Measurements from ENCODE around the gene EIF4G3. TPM values are rescaled to one million over a fixed set of nuclear protein-coding genes. Genes with fewer than 3 reads are reported as not detected.
"Not testable (repeated sequence)": the region's sequence is repeated elsewhere in the genome, so short reads cannot be mapped to it uniquely, and the experiment has no call there.

EIF4G3 gene
- total RNA-seq, 1 donor: 23.0 TPM

GRCh38 chr1:21149855-21150432, 26.8 kb downstream of the EIF4G3 start:
- H3K9me3 ChIP-seq (ENCODE audit: low read depth, low read length): no peaks in the 10 kb centered on the region
- H3K4me3 ChIP-seq (ENCODE audit: low read length): no peak overlapping the region
- peaks cover 8% of the 10 kb centered on the region for H3K4me1 ChIP-seq (ENCODE audit: insufficient read depth, low read length)
- no peaks in the 10 kb centered on the region for H3K27me3 ChIP-seq (ENCODE audit: insufficient read depth, low read length)

DNA sequence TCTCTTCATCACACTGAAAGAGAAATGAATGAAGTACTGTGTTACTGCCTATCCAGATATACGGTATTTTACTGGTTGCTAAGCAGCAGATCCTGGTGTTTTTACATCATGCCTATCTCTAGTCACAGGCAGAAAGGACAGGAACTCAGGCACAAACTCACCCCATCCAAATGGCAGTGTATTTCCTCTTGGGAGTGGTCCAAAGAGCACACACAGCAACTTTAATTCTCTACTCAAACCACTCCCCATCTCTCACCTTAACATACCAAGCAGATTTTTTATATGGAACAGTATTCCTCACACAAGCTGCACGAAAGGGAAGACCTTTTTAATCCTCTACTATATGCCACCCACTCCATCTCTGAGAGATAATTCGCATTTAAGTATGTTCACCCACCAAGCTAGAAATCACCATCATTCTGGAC, 27.3 kb downstream of the EIF4G3 start:
- Histone ChIP-seq H3K4me3 (ENCODE audit: low read length) (no peak overlapping the region), H3K27me3 (ENCODE audit: insufficient read depth, low read length) (no peaks in the 10 kb centered on the region), H3K9me3 (ENCODE audit: low read depth, low read length) (no peaks in the 10 kb centered on the region), H3K4me1 (ENCODE audit: insufficient read depth, low read length) (peaks cover 8% of the 10 kb centered on the region)

DNA sequence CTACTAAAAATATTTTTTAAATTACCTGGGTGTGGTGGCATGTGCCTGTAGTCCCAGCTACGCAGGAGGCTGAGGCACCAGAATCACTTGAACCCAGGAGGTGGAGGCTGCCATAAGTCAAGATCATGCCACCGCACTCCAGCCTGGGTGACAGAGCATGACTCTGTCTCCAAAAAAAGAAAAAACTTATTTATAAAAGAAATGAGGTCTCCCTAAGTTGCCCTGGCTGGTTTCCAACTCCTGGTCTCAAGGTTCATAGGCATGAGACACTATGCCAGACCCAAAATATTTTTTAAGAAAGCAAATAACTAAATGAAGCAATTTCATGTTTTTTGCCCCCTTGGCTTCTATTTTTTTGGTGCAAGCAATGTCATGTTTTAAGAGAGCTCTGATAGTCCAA, 32.9 kb downstream of the EIF4G3 start:
- Histone ChIP-seq H3K4me1 (ENCODE audit: insufficient read depth, low read length) (peaks cover 4% of the 10 kb centered on the region), H3K9me3 (ENCODE audit: low read depth, low read length) (no peaks in the 10 kb centered on the region), H3K4me3 (ENCODE audit: low read length) (no peak overlapping the region), H3K27me3 (ENCODE audit: insufficient read depth, low read length) (no peaks in the 10 kb centered on the region)

GRCh38 chr1:21143138-21143537, 33.6 kb downstream of the EIF4G3 start:
- Histone ChIP-seq H3K27me3 (ENCODE audit: insufficient read depth, low read length) (no peaks in the 10 kb centered on the region), H3K4me3 (ENCODE audit: low read length) (no peak overlapping the region)

GRCh38 chr1:21141030-21141429, 35.7 kb downstream of the EIF4G3 start:
- H3K27me3 ChIP-seq (ENCODE audit: insufficient read depth, low read length): no peaks in the 10 kb centered on the region
- peaks cover 4% of the 10 kb centered on the region for H3K4me1 ChIP-seq (ENCODE audit: insufficient read depth, low read length)
- H3K4me3 ChIP-seq (ENCODE audit: low read length): no peak overlapping the region
- H3K9me3 ChIP-seq (ENCODE audit: low read depth, low read length): no peaks in the 10 kb centered on the region

More at GRCh38 chr1:21143138-21143537, 33.6 kb downstream of the EIF4G3 start:
- H3K4me1 ChIP-seq (ENCODE audit: insufficient read depth, low read length): peaks cover 4% of the 10 kb centered on the region
- H3K9me3 ChIP-seq (ENCODE audit: low read depth, low read length): no peaks in the 10 kb centered on the region

DNA sequence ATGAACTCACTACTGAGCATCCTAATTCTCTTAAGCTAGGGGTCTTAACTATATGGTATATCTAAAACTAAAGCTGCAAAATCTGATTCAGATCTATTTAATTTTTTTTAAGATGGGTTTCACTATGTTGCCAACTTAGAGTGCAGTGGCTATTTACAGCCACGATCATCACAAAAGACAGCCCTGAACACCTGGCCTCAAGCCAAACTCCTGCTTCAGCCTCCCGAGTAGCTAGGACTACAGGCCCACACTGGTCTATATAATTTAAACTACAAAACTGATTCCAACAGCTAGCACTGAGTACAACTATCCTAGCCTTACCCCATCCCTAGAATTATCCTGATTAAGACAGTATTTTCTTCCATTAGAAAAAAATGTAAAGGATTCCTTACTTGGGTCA, 37.1 kb downstream of the EIF4G3 start:
- Histone ChIP-seq H3K4me1 (ENCODE audit: insufficient read depth, low read length) (peaks cover 4% of the 10 kb centered on the region), H3K4me3 (ENCODE audit: low read length) (no peak overlapping the region), H3K9me3 (ENCODE audit: low read depth, low read length) (no peaks in the 10 kb centered on the region), H3K27me3 (ENCODE audit: insufficient read depth, low read length) (no peaks in the 10 kb centered on the region)

GRCh38 chr1:21136344-21136743, 40.4 kb downstream of the EIF4G3 start:
- H3K4me3 ChIP-seq (ENCODE audit: low read length); H3K9me3 ChIP-seq (ENCODE audit: low read depth, low read length); H3K4me1 ChIP-seq (ENCODE audit: insufficient read depth, low read length); H3K27me3 ChIP-seq (ENCODE audit: insufficient read depth, low read length): not testable (repeated sequence)

GRCh38 chr1:21131200-21131599, 45.5 kb downstream of the EIF4G3 start:
- no peaks in the 10 kb centered on the region for H3K27me3 ChIP-seq (ENCODE audit: insufficient read depth, low read length)
- no peaks in the 10 kb centered on the region for H3K4me1 ChIP-seq (ENCODE audit: insufficient read depth, low read length)
- H3K4me3 ChIP-seq (ENCODE audit: low read length): no peak overlapping the region
- H3K9me3 ChIP-seq (ENCODE audit: low read depth, low read length): no peaks in the 10 kb centered on the region

GRCh38 chr1:21129407-21129806, 47.3 kb downstream of the EIF4G3 start:
- no peaks in the 10 kb centered on the region for H3K27me3 ChIP-seq (ENCODE audit: insufficient read depth, low read length)
- peaks cover 4% of the 10 kb centered on the region for H3K4me1 ChIP-seq (ENCODE audit: insufficient read depth, low read length)
- H3K4me3 ChIP-seq (ENCODE audit: low read length): no peak overlapping the region
- no peaks in the 10 kb centered on the region for H3K9me3 ChIP-seq (ENCODE audit: low read depth, low read length)

- Histone ChIP-seq H3K4me1 (ENCODE audit: insufficient read depth, low read length) (peaks cover 18% of the 10 kb centered on the region), H3K4me3 (ENCODE audit: low read length) (no peak overlapping the region), H3K27me3 (ENCODE audit: insufficient read depth, low read length) (no peaks in the 10 kb centered on the region), H3K9me3 (ENCODE audit: low read depth, low read length) (no peaks in the 10 kb centered on the region)
These were observed 50.4 kb downstream of the EIF4G3 start for GRCh38 chr1:21126324-21126723.

GRCh38 chr1:21124846-21125245, 51.9 kb downstream of the EIF4G3 start:
- Histone ChIP-seq H3K27me3 (ENCODE audit: insufficient read depth, low read length) (no peaks in the 10 kb centered on the region), H3K4me1 (ENCODE audit: insufficient read depth, low read length) (peaks cover 18% of the 10 kb centered on the region), H3K9me3 (ENCODE audit: low read depth, low read length) (no peaks in the 10 kb centered on the region), H3K4me3 (ENCODE audit: low read length) (no peak overlapping the region)

DNA sequence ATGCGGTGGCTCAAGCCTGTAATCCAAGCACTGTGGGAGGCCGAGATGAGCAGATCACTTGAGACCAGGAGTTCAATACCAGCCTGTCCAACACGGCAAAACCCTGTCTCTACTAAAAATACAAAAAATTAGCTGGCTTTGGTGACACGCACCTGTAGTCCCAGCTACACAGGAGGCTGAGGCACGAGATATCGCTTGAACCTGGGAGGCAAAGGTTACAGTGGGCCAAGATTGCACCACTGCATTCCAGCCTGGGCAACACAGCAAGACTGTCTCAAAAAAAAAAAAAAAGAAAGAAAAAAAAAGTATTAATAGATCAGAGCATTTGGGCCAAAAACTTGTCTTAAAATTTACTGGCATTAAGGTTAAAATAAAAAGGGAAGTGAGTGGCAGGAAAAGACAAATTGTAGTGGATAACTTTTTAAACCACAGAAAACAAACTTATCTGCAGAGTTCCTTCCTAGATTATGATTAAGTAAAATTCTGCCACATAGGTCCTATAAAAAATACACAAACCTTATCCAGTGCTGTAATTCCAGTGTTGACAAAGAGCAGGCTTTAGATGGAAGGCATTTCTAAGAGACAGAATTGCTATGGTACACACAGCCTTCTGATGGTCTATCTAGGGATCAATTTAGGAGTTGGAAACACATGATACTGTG, 53.3 kb downstream of the EIF4G3 start:
- H3K4me3 ChIP-seq (ENCODE audit: low read length): no peak overlapping the region
- H3K4me1 ChIP-seq (ENCODE audit: insufficient read depth, low read length): peaks cover 18% of the 10 kb centered on the region
- no peaks in the 10 kb centered on the region for H3K27me3 ChIP-seq (ENCODE audit: insufficient read depth, low read length)
- no peaks in the 10 kb centered on the region for H3K9me3 ChIP-seq (ENCODE audit: low read depth, low read length)

GRCh38 chr1:21121764-21122471, 54.8 kb downstream of the EIF4G3 start:
- Histone ChIP-seq H3K27me3 (ENCODE audit: insufficient read depth, low read length) (no peaks in the 10 kb centered on the region), H3K4me1 (ENCODE audit: insufficient read depth, low read length) (peaks cover 25% of the 10 kb centered on the region), H3K9me3 (ENCODE audit: low read depth, low read length) (no peaks in the 10 kb centered on the region), H3K4me3 (ENCODE audit: low read length) (no peak overlapping the region)

DNA sequence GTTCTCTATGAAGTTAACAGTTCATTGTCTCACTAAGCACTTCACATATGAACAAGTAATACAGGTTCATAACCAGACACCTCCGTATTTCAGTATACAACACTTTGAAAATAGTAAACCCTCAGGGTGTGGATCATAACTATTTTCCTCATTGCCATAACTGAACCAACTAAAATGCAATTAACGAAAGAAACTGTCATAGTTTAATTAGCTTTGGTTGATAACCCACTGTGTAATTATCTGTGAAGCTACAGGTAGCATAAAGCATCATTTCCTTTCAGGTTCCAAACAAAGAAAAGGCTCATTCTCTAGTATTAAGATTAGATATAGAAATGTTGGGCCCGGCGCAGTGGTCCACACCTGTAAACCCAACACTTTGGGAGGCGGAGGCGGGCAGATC, 58.5 kb downstream of the EIF4G3 start:
- H3K27me3 ChIP-seq (ENCODE audit: insufficient read depth, low read length): no peaks in the 10 kb centered on the region
- no peak overlapping the region for H3K4me3 ChIP-seq (ENCODE audit: low read length)

DNA sequence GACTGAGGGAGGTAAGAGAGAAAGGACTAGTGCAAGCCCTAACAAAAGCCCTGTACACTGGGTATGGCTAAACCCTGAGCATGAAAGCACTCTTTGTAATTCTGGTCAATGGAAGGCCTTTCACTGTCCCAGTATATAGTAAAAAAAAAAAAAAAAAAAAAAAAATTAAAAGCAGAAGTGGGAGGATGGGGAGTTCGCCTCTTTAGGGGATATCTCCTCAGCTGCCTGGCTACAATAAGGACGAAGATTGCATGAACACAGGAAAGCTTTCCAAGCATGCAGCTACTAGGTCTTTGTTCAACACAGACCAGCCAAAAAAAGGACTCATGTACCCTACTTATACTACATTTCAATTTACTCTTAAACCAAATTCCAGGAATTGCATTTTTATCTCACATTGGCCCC, 59.1 kb downstream of the EIF4G3 start:
- peaks cover 15% of the 10 kb centered on the region for H3K4me1 ChIP-seq (ENCODE audit: insufficient read depth, low read length)
- no peaks in the 10 kb centered on the region for H3K9me3 ChIP-seq (ENCODE audit: low read depth, low read length)
- H3K4me3 ChIP-seq (ENCODE audit: low read length): no peak overlapping the region
- H3K27me3 ChIP-seq (ENCODE audit: insufficient read depth, low read length): no peaks in the 10 kb centered on the region

More for the DNA sequence above, 58.5 kb downstream of the EIF4G3 start:
- no peaks in the 10 kb centered on the region for H3K9me3 ChIP-seq (ENCODE audit: low read depth, low read length)
- H3K4me1 ChIP-seq (ENCODE audit: insufficient read depth, low read length): peaks cover 16% of the 10 kb centered on the region

Measured in mononuclear cell (primary cell).